IMR-90 (cell line): ENCODE data around the gene GUF1.

ENCODE experiments used
- CEBPB ChIP-seq: IDR thresholded peaks from 2 replicates; pipeline ENCODE4 v1.6.1; 2012; ENCODE audit warnings: low read depth, low read length, improper control_type of control experiment
- CHD1 ChIP-seq: IDR thresholded peaks from 2 replicates; pipeline ENCODE4 v1.6.1; 2012; ENCODE audit warnings: low read depth, low read length, improper control_type of control experiment
- MAFK ChIP-seq: IDR thresholded peaks from 2 replicates; pipeline ENCODE4 v1.6.1; 2012; ENCODE audit warnings: low read depth, low read length, improper control_type of control experiment
- MXI1 ChIP-seq: IDR thresholded peaks from 2 replicates; pipeline ENCODE4 v1.6.1; 2012; ENCODE audit warnings: low read depth, mild to moderate bottlenecking, low read length, moderate library complexity, borderline replicate concordance
- POLR2A ChIP-seq: IDR thresholded peaks from 2 replicates; pipeline ENCODE4 v1.6.1; 2012; ENCODE audit warnings: mild to moderate bottlenecking, low read depth, low read length
- RAD21 ChIP-seq: IDR thresholded peaks from 2 replicates; pipeline ENCODE4 v1.6.1; 2012; ENCODE audit warnings: low read length, improper control_type of control experiment
- RCOR1 ChIP-seq: IDR thresholded peaks from 2 replicates; pipeline ENCODE4 v1.6.1; 2012; ENCODE audit warnings: mild to moderate bottlenecking, low read length, improper control_type of control experiment; ENCODE audit not compliant: insufficient replicate concordance
- TF ChIP-seq, protein P1 (sequence below): conservative IDR thresholded peaks from 2 replicates; pipeline ENCODE4 v1.5.1; 2012; ENCODE audit warnings: mild to moderate bottlenecking, low read depth, low read length, improper control_type of control experiment
- TF ChIP-seq, protein P2 (sequence below): fragments of 150-350 bp; IDR thresholded peaks from 2 replicates; pipeline ENCODE4 v1.6.1; 2017; ENCODE audit warnings: mild to moderate bottlenecking, antibody characterized with exemption, low read length, low read depth

DNA sequence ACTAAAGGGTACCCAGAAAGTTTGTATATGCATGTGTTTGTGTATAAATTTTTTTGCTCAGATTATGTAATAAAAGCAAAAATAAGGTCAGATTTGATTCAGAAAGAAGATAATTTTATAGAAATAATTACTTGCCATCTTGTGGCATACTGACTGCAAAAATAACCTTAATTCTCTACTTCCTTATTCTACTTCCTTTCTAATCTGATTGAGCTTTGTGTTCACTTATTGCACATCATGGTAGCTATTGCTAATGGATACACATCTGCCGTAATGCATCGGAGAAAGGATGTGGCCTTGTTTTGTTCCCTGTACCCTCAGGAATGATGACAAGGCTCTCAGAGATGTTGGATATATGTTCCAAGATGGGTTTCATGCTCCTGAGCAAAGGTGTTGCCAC is 58.7 kb downstream of the GUF1 start:
- TF ChIP-seq CHD1 (no peak), POLR2A (no peak), MAFK (no peak), MXI1 (no peak), RCOR1 (no peak), CEBPB (no peak), RAD21 (no peak)
- TF ChIP-seq, protein P1, sequence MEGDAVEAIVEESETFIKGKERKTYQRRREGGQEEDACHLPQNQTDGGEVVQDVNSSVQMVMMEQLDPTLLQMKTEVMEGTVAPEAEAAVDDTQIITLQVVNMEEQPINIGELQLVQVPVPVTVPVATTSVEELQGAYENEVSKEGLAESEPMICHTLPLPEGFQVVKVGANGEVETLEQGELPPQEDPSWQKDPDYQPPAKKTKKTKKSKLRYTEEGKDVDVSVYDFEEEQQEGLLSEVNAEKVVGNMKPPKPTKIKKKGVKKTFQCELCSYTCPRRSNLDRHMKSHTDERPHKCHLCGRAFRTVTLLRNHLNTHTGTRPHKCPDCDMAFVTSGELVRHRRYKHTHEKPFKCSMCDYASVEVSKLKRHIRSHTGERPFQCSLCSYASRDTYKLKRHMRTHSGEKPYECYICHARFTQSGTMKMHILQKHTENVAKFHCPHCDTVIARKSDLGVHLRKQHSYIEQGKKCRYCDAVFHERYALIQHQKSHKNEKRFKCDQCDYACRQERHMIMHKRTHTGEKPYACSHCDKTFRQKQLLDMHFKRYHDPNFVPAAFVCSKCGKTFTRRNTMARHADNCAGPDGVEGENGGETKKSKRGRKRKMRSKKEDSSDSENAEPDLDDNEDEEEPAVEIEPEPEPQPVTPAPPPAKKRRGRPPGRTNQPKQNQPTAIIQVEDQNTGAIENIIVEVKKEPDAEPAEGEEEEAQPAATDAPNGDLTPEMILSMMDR, result no peak
- TF ChIP-seq, protein P2, sequence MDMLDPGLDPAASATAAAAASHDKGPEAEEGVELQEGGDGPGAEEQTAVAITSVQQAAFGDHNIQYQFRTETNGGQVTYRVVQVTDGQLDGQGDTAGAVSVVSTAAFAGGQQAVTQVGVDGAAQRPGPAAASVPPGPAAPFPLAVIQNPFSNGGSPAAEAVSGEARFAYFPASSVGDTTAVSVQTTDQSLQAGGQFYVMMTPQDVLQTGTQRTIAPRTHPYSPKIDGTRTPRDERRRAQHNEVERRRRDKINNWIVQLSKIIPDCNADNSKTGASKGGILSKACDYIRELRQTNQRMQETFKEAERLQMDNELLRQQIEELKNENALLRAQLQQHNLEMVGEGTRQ, result no peak
